GM23248 (cell line): ENCODE data around the gene ST8SIA4. TPM values are rescaled to one million over a fixed set of nuclear protein-coding genes. Genes with fewer than 3 reads are reported as not detected.
A peak's percentile ranks its signal among the peaks of the same experiment; 100 is the strongest.

ENCODE experiments used
- DNase-seq: peaks from one replicate; pipeline ENCODE4 v3.0.0-alpha.2; 2015
- H2AFZ ChIP-seq: fragments of 200-600 bp; sonication (generic); 2 replicates; pipeline ENCODE4 v1.6.1; 2016; ENCODE audit warnings: antibody characterized with exemption
- H3F3A ChIP-seq: fragments of 200-600 bp; sonication (generic); 2 replicates; pipeline ENCODE4 v1.6.1; 2016; ENCODE audit warnings: mild to moderate bottlenecking, antibody characterized with exemption, mixed run types; ENCODE audit not compliant: insufficient read depth
- H3K27ac ChIP-seq: fragments of 200-600 bp; sonication (generic); 2 replicates; pipeline ENCODE4 v1.5.1; 2016; ENCODE audit warnings: mild to moderate bottlenecking
- H3K27me3 ChIP-seq: fragments of 200-600 bp; sonication (generic); replicated peaks from 2 replicates; pipeline ENCODE4 v1.6.1; 2016; ENCODE audit warnings: mild to moderate bottlenecking; ENCODE audit not compliant: insufficient read depth
- H3K36me3 ChIP-seq: fragments of 200-600 bp; sonication (generic); 2 replicates; pipeline ENCODE4 v1.6.1; 2016; ENCODE audit warnings: low read depth, mild to moderate bottlenecking
- H3K4me1 ChIP-seq: fragments of 200-600 bp; sonication (generic); 2 replicates; pipeline ENCODE4 v1.6.1; 2016; ENCODE audit warnings: mild to moderate bottlenecking; ENCODE audit not compliant: insufficient read depth
- H3K4me2 ChIP-seq: fragments of 200-600 bp; sonication (generic); one replicate; pipeline ENCODE4 v1.6.1; 2016; ENCODE audit warnings: mild to moderate bottlenecking; ENCODE audit not compliant: unreplicated experiment
- H3K4me3 ChIP-seq: fragments of 200-600 bp; sonication (generic); 2 replicates; pipeline ENCODE4 v1.5.1; 2016; ENCODE audit warnings: mild to moderate bottlenecking
- H3K79me2 ChIP-seq: fragments of 200-600 bp; sonication (generic); 2 replicates; pipeline ENCODE4 v1.6.1; 2016; ENCODE audit warnings: mild to moderate bottlenecking; ENCODE audit not compliant: insufficient read depth
- H3K9ac ChIP-seq: fragments of 200-600 bp; sonication (generic); 2 replicates; pipeline ENCODE4 v1.6.1; 2016; ENCODE audit warnings: mild to moderate bottlenecking
- H3K9me2 ChIP-seq: fragments of 200-600 bp; sonication (generic); 2 replicates; pipeline ENCODE4 v1.6.1; 2016; ENCODE audit warnings: mixed run types, mild to moderate bottlenecking, moderate library complexity; ENCODE audit not compliant: insufficient read depth
- H3K9me3 ChIP-seq: fragments of 200-600 bp; sonication (generic); one replicate; pipeline ENCODE4 v1.6.1; 2017; ENCODE audit warnings: low read depth
- H4K20me1 ChIP-seq: fragments of 200-600 bp; sonication (generic); 2 replicates; pipeline ENCODE4 v1.6.0; 2016; ENCODE audit not compliant: insufficient read depth
- EZH2 ChIP-seq: fragments of 200-600 bp; sonication (generic); IDR thresholded peaks from 2 replicates; pipeline ENCODE4 v1.6.1; 2018; ENCODE audit warnings: antibody characterized with exemption, mild to moderate bottlenecking; ENCODE audit not compliant: insufficient read depth, poor library complexity, severe bottlenecking
- EZH2phosphoT487 ChIP-seq: fragments of 200-600 bp; sonication (generic); IDR thresholded peaks from 2 replicates; pipeline ENCODE4 v1.6.1; 2018; ENCODE audit warnings: antibody characterized with exemption, moderate library complexity, mild to moderate bottlenecking, low read depth; ENCODE audit not compliant: insufficient read depth
- WGBS, 2 experiments: methylation state at CpG; one replicate each; pipeline ENCODE4 v1.1.6; 2015 to 2017; ENCODE audit warnings: low lambda C conversion rate in 2 of 2, low coverage in 1 of 2; ENCODE audit errors: missing lambda C conversion rate in 2 of 2; 5-methylcytosine and 5-hydroxymethylcytosine counted together
- in situ Hi-C: fragments of 300-500 bp; cut with MboI; formaldehyde crosslinking; loops from 2 replicates; pipeline ENCODE4 v1.15.0; 2020
- polyA plus RNA-seq: library from polyadenylated mRNA; unstranded; fragments of >200 nt; fragmentation: Nextera tagmentation; extraction: Ambion mirVana; gene quantifications from 2 replicates; pipeline ENCODE4 v1.2.1, GENCODE V29; 2016
- total RNA-seq: library from RNA; depleted of rRNA; stranded (reverse); fragments of >200 nt; shearing (Covaris generic); gene quantifications from 2 replicates; pipeline ENCODE4 v1.2.3, GENCODE V29; 2014

The ST8SIA4 gene
- total and polyA plus RNA-seq, 2 experiments from 2014 or later, result under 0.01 TPM; not detected in 1

DNA sequence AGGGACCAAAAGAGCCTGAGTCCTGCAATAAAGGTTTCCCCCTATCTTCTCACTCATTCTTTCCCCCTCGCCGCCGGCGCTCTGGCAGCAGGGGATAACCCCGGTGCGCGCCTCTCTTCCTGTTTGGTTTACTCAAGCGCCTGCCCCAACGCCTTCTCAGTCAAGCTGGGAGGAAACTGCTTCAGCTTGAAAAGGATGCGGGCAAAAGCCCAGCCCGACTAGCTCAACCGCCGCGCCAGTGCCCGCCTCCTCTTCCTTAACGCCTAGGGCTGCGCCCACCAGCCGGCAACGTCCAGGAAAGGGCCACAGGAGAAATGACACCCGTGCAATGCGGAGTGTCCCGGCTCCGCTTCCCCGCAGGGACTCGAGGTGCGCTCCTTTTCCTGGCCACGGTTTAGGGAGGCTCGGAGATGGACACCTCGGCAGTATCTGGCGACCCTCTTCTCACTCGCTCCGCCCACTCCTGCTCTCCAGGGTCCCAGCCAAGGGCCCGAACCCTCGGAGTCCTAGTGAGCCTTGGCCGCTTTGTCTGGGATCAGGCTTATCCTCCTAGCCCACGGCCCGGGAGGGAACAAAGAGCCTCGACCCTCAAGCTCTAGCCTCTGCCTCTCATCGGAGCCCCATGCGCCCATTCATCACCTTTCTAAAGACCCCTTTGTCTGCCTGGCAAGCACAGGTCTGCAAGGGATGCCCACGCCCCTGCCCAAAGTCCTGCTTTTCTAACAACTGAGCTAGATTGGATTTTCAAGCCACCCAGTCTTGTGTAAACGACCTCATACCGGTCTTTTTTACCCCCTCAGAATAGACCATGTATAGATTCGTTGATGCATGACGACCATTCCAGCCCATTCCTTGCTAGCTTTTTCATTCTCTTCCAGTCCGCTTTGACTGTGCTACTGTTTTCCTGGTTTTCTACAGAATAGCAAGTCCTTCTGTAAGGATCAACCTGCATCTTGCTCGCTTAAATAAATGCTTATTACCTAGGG, 2.0 kb downstream of the ST8SIA4 start:
- in situ Hi-C loops, result no loop called here
- Histone ChIP-seq H3K27ac (no peak overlapping the region), H3F3A (0 out of 2 replicates have a peak, but pooled peaks cover 6% of the 10 kb centered on the region), H3K36me3 (no peaks in the 10 kb centered on the region), H3K9me3 (no peaks in the 10 kb centered on the region), H2AFZ (peak overlapping the region; percentile 84), H3K4me3 (peak overlapping the region; percentile 72), H3K79me2 (no peaks in the 10 kb centered on the region), H4K20me1 (no peaks in the 10 kb centered on the region), H3K9ac (no peak overlapping the region), H3K4me2 (peak overlapping the region; percentile 72), H3K9me2 (no peaks in the 10 kb centered on the region), H3K4me1 (peaks cover 7% of the 10 kb centered on the region), H3K27me3 (peaks cover 50% of the 10 kb centered on the region)
- WGBS, 2 experiments, result 2 to 3% methylated on average over 40 to 47 of the region's 47 CpGs
- DNase-seq, result peak; percentile 74
- TF ChIP-seq EZH2 (peak; percentile 28), EZH2phosphoT487 (no peak)

DNA sequence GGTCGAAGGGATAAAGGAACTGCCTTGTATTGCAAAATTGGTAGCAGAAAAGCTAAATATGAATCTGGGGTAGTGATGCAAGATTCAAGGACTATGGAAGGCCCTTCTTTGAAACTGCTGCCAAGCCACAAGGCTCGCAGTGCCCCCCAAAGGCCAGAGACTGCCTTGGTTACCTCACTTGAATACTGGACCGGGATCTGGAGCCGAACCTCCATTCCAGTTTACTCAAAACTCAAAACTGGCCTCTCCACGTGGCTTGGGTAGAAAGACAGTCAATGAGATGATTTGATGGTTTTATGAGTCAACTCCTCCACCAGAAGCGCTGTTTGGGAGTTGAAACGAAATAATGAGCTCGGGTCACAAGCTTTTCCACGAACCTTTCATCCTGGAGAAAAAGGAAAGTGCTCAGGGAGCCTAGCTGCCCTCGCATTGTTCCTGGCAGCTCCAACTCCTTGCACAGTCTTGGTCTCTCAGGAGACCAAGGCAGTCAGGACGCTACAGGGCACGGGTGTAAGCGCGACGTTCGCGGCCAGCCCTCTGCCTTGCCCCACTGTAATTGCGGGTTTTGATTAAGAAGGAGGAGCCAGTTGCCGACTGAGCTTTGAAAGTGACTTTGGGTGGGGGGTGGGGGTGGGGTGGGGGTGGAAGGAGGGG, 2.8 kb downstream of the ST8SIA4 start:
- DNase-seq, result peak; percentile 39
- no peaks in the 10 kb centered on the region for H3K9me3 ChIP-seq

DNA sequence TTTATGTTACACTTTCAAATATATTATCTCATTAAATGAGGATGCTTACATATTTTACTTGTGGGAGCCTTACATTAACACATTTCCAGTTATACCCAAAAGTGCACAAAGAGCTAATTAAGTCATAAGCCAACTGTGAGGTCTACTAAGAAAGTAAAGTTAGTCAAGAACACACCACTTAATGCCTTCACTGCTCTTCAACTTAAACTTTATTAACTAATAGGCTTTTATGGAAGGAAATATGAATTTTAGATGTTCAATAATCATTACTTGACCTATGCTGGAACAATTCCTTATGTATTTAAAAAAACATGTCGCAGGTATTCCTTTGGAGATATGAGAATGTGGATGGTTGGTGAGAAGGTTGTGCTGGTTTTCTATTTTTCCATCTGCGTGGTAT, 3.4 kb downstream of the ST8SIA4 start:
- Histone ChIP-seq H3K4me2 (peak overlapping the region; percentile 69), H4K20me1 (no peaks in the 10 kb centered on the region), H3K9me3 (no peaks in the 10 kb centered on the region), H3K79me2 (no peaks in the 10 kb centered on the region), H3K4me3 (no peak overlapping the region), H3K9me2 (no peaks in the 10 kb centered on the region), H3K27ac (no peak overlapping the region), H3K27me3 (peaks cover 36% of the 10 kb centered on the region), H3K36me3 (no peaks in the 10 kb centered on the region), H3K4me1 (peaks cover 7% of the 10 kb centered on the region), H3F3A (0 out of 2 replicates have a peak, but pooled peaks cover 6% of the 10 kb centered on the region), H2AFZ (peak overlapping the region; percentile 82; the same call in 1 of the 2 replicates), H3K9ac (no peak overlapping the region)
- TF ChIP-seq EZH2phosphoT487 (no peak), EZH2 (no peak)
- 94 to 98% methylated on average over 2 of the region's 2 CpGs for WGBS, 2 experiments
- DNase-seq, result no peak
- in situ Hi-C loops, result no loop called here

More for the DNA sequence above, 2.8 kb downstream of the ST8SIA4 start:
- H3K79me2 ChIP-seq, result no peaks in the 10 kb centered on the region
- H3K27ac ChIP-seq, result no peak overlapping the region
- peak overlapping the region; percentile 72 for H3K4me3 ChIP-seq
- H3K9ac ChIP-seq, result no peak overlapping the region
- TF ChIP-seq EZH2phosphoT487 (no peak), EZH2 (no peak)
- no peaks in the 10 kb centered on the region for H3K9me2 ChIP-seq
- H4K20me1 ChIP-seq, result no peaks in the 10 kb centered on the region
- H3K27me3 ChIP-seq, result peaks cover 42% of the 10 kb centered on the region
- peaks cover 7% of the 10 kb centered on the region for H3K4me1 ChIP-seq
- H2AFZ ChIP-seq, result peak overlapping the region; percentile 82
- 12 to 14% methylated on average over 19 of the region's 19 CpGs for WGBS, 2 experiments
- 0 out of 2 replicates have a peak, but pooled peaks cover 6% of the 10 kb centered on the region for H3F3A ChIP-seq
- peak overlapping the region; percentile 69 for H3K4me2 ChIP-seq
- no peaks in the 10 kb centered on the region for H3K36me3 ChIP-seq
- in situ Hi-C loops, result no loop called here

DNA sequence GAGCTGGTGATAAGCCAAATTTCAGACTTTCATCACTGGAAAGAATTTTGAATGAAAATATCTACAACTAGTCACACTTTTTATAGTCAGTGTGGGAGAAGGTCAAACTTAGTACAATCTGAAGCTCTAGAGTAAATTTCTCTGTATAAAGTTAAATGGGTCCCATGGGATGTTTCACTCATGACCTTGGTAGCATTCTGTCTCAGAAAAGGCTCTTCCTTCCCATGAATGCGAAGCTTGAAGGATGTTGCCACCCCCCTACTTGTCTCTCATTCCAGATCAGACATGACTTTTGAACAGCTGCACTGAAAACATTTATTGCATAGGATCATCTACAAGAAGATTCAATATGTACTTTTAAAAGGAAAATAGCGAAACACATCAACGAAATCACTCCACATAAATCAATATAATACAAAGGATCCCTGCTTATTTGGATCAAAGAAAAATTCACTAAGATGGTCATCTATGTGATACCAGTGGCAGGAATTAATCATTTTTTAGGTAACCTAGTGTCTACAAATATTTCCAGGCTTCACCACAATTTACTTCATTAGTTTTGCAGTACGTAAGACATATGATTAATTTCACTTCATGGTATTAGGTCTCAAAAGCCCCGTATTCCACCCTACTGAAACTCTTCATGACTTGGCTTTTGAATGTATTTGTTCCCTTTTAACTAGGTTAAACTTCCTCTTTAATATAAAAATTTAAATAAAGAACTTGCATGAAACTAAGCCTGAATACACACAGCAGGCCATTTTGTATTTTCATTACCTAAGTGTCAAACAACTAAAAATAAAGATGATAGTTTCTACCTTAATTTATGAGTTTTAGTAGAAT, 4.4 kb downstream of the ST8SIA4 start:
- Histone ChIP-seq H3K79me2 (no peaks in the 10 kb centered on the region), H3K4me3 (no peak overlapping the region), H2AFZ (no peak overlapping the region), H3K27me3 (peaks cover 27% of the 10 kb centered on the region), H3K36me3 (no peaks in the 10 kb centered on the region), H3K9ac (no peak overlapping the region), H3K4me1 (peaks cover 7% of the 10 kb centered on the region), H3K27ac (no peak overlapping the region), H3F3A (0 out of 2 replicates have a peak, but pooled peaks cover 6% of the 10 kb centered on the region), H3K9me2 (no peaks in the 10 kb centered on the region), H3K9me3 (no peaks in the 10 kb centered on the region), H4K20me1 (no peaks in the 10 kb centered on the region), H3K4me2 (no peak overlapping the region)
- no peak for DNase-seq
- TF ChIP-seq EZH2phosphoT487, result no peak
- no peak for TF ChIP-seq EZH2
- in situ Hi-C loops, result no loop called here
- WGBS, 2 experiments, result 69 to 70% methylated on average over 5 of the region's 5 CpGs
